Measurements from ENCODE around the gene CYLD.

- no peak for TF ChIP-seq CTCF (IDR thresholded peaks at IDR 0.05)
- TF ChIP-seq POLR2A (IDR thresholded peaks at IDR 0.05), result no peak
These were observed 24.8 kb upstream of the CYLD start for GRCh38 chr16:50717091-50717490.
